Testis (tissue), 3 donors: ENCODE measurements around the gene SLC6A9. TPM values are rescaled to one million over a fixed set of nuclear protein-coding genes. Genes with fewer than 3 reads are reported as not detected.

Source experiments
- DNase-seq: peaks from one replicate; pipeline ENCODE4 v3.0.0-alpha.2; 2019
- H3K27ac ChIP-seq, 2 donors: fragments of 200-600 bp; sonication (generic); one replicate each; pipeline ENCODE4 v1.5.1; 2019
- H3K27me3 ChIP-seq: fragments of 200-600 bp; sonication (generic); one replicate; pipeline ENCODE4 v1.5.1; 2019
- H3K36me3 ChIP-seq: fragments of 200-600 bp; sonication (generic); one replicate; pipeline ENCODE4 v1.5.1; 2017; ENCODE audit warnings: low read depth; ENCODE audit errors: missing control alignments
- H3K4me1 ChIP-seq: fragments of 200-600 bp; sonication (generic); one replicate; pipeline ENCODE4 v1.5.1; 2019
- H3K4me3 ChIP-seq, 2 donors: fragments of 200-600 bp; sonication (generic); one replicate each; pipeline ENCODE4 v1.5.1; 2017 to 2019
- H3K9me3 ChIP-seq: fragments of 200-600 bp; sonication (generic); one replicate; pipeline ENCODE4 v1.5.1; 2017
- POLR2A ChIP-seq: fragments of 450-650 bp; IDR thresholded peaks from one replicate; pipeline ENCODE4 v1.6.1; 2017; ENCODE audit warnings: antibody characterized with exemption, mild to moderate bottlenecking, moderate library complexity
- WGBS, 2 donors: methylation state at CpG; one replicate each; pipeline ENCODE4 v1.1.5; 2018; 5-methylcytosine and 5-hydroxymethylcytosine counted together
- intact Hi-C: fragments of 100-400 bp; cut with DNase I; formaldehyde crosslinking; loops from one replicate; pipeline ENCODE4 v1.15.1; 2023; ENCODE audit warnings: low total_unique reads
- polyA plus RNA-seq: library from polyadenylated mRNA; stranded (reverse); fragments of 350-450 nt; fragmentation: Illumina TruSeq; extraction: RNeasy Lipid Tissue Mini Kit (QIAGEN cat#74804); gene quantifications from one replicate; pipeline ENCODE4 v1.2.3, GENCODE V29; 2014; ENCODE audit warnings: low read depth, low replicate concordance; ENCODE audit not compliant: insufficient read depth
- total RNA-seq, 2 donors: library from RNA; depleted of rRNA; stranded (reverse); fragments of >200 nt; gene quantifications; one replicate each; pipeline ENCODE4 v1.2.3, GENCODE V29; 2016
- TF ChIP-seq, protein P1 (sequence below), 3 experiments: fragments of 450-650 bp in 2 of 3; fragments of 200-600 bp in 1 of 3; sonication (generic) in 1 of 3; IDR thresholded peaks; one replicate each; pipeline ENCODE4 v1.5.1; 2016 to 2019; ENCODE audit warnings: antibody characterized with exemption in 3 of 3, mild to moderate bottlenecking in 2 of 3, moderate library complexity in 1 of 3

SLC6A9 gene
- total and polyA plus RNA-seq, 3 donors from 2014 or later, result 1.2 to 2.3 (median 1.7) TPM

DNA sequence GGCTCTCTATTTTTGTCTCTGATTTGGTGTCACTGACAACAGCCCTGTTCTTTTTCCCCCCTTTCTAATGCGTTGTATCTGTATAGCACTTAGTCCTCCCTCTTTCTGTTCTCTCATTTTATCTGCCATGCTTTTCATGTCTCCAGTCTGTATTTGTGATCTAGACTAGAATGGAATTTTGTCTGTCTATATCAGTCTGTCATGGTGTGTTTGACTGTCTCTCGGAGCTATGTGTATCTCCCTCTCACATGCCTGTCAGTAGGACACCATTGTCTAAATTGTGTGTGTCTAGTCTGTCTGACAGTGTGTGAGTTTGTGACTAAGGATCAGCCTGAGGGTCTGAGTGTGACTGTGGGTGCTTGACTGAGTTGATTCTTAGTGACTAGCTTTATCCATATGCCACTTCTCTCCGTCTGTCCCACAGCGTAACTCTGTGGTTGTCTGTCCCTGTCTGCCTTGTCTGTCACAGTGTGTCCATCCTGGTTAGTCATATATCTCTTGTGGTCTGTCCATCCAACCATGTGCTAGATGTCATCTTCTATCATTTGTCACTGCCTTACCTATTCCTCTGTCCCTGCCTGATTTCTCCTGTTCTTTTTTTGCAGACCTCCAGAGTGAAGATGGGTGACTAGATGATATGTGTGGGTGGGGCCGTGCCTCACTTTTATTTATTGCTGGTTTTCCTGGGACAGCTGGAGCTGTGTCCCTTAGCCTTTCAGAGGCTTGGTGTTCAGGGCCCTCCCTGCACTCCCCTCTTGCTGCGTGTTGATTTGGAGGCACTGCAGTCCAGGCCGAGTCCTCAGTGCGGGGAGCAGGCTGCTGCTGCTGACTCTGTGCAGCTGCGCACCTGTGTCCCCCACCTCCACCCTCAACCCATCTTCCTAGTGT lies 53.6 kb downstream of the SLC6A9 start:
- Histone ChIP-seq H3K27ac (no peak overlapping the region), H3K9me3 (no peaks in the 10 kb centered on the region), H3K4me1 (peaks cover 32% of the 10 kb centered on the region), H3K27me3 (no peaks in the 10 kb centered on the region), H3K4me3 (no peak overlapping the region), H3K36me3 (no peaks in the 10 kb centered on the region)
- TF ChIP-seq POLR2A, result no peak
- TF ChIP-seq, protein P1, sequence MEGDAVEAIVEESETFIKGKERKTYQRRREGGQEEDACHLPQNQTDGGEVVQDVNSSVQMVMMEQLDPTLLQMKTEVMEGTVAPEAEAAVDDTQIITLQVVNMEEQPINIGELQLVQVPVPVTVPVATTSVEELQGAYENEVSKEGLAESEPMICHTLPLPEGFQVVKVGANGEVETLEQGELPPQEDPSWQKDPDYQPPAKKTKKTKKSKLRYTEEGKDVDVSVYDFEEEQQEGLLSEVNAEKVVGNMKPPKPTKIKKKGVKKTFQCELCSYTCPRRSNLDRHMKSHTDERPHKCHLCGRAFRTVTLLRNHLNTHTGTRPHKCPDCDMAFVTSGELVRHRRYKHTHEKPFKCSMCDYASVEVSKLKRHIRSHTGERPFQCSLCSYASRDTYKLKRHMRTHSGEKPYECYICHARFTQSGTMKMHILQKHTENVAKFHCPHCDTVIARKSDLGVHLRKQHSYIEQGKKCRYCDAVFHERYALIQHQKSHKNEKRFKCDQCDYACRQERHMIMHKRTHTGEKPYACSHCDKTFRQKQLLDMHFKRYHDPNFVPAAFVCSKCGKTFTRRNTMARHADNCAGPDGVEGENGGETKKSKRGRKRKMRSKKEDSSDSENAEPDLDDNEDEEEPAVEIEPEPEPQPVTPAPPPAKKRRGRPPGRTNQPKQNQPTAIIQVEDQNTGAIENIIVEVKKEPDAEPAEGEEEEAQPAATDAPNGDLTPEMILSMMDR (IDR thresholded peaks at IDR 0.05), result no peak
- intact Hi-C loops, result no loop called here
- DNase-seq, result no peak
- 84 to 89% methylated on average over 9 of the region's 9 CpGs for WGBS, 2 donors

DNA sequence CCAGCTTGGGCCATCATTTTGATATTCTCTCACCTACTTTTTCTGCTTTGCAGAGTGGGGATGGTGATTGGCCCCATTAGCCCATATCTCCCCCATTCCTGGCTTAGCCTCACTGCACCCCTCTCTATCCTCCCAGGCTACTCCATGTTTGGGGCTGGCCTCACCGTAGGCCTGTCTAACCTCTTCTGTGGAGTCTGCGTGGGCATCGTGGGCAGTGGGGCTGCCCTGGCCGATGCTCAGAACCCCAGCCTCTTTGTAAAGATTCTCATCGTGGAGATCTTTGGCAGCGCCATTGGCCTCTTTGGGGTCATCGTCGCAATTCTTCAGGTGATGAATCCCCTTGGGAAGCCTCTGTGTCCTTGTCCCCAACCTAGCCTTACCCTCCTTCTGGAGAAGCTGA lies 54.4 kb downstream of the SLC6A9 start:
- no peak overlapping the region for H3K4me3 ChIP-seq
- TF ChIP-seq POLR2A, result no peak
- TF ChIP-seq, protein P1 (IDR thresholded peaks at IDR 0.05), result no peak
- 89 to 91% methylated on average over 7 to 8 of the region's 8 CpGs for WGBS, 2 donors
- H3K4me1 ChIP-seq, result peaks cover 32% of the 10 kb centered on the region
- H3K9me3 ChIP-seq, result no peaks in the 10 kb centered on the region
- no peak overlapping the region for H3K27ac ChIP-seq
- intact Hi-C loops, result no loop called here
- H3K27me3 ChIP-seq, result no peaks in the 10 kb centered on the region
- no peak for DNase-seq
- H3K36me3 ChIP-seq, result no peaks in the 10 kb centered on the region

DNA sequence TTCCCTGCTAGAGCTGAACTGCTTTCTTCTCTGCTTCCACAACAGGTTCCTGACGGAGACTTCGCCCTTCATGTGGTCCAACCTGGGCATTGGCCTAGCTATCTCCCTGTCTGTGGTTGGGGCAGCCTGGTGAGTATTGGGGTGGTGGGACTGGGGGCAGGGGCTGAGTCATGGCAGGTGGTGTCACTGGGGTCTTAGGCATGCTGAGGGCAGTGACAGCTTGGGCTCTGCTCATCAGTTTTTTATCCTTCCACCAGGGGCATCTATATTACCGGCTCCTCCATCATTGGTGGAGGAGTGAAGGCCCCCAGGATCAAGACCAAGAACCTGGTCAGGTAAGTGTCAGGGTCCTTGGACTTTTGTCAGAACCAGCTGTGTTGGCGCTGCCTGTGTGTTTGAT lies 55.2 kb downstream of the SLC6A9 start:
- Histone ChIP-seq H3K4me1 (peaks cover 33% of the 10 kb centered on the region), H3K36me3 (no peaks in the 10 kb centered on the region), H3K4me3 (peak overlapping the region; percentile 87 to 89), H3K27me3 (no peaks in the 10 kb centered on the region), H3K9me3 (no peaks in the 10 kb centered on the region), H3K27ac (no peak overlapping the region)
- WGBS, 2 donors, result 53 to 72% methylated on average over 4 of the region's 4 CpGs
- DNase-seq, result no peak
- TF ChIP-seq, protein P1 (IDR thresholded peaks at IDR 0.05), result no peak
- no peak for TF ChIP-seq POLR2A
- intact Hi-C loops, result no loop called here

DNA sequence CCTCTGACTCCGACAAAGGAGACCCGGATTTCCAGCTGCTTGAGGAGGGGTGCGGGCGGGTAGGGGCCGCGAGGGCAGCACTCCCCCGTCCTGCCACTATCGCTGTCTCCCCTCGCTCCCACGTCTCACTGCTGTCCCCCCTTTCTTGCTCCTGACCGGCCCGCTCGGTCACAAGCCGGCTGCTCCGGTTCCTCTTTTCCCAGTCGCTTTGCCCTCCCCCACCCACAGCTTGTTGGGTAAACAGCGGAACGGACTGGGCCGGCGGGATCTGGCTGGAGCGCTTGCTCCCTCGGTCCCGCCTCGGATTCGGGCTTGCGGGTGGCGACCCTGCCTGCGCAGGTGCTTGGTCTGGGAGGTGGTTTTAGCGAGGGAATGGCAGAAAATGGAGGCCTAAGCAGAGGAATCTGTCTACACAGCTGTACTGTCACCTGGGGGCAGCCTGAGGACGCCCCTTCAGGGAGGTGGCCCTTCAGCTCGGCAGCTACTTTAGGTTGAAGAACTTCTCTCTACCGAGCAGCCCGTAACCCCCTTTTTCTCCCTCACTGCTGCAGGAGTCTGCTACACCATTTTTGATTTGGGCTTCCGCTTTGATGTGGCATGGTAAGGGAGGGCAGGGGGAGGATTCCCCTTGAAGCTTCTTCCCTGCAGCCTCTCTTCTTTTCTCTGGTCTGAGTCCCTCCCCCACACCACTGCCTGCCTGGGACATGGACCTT lies 55.9 kb downstream of the SLC6A9 start:
- H3K27ac ChIP-seq, result peak overlapping the region; percentile 76 to 89
- no peaks in the 10 kb centered on the region for H3K27me3 ChIP-seq
- WGBS, 2 donors, result 1 to 3% methylated on average over 7 to 33 of the region's 34 CpGs
- TF ChIP-seq POLR2A, result no peak
- TF ChIP-seq, protein P1 (IDR thresholded peaks at IDR 0.05), result no peak
- DNase-seq, result peak; percentile 69
- peaks cover 37% of the 10 kb centered on the region for H3K4me1 ChIP-seq
- intact Hi-C loops, result no loop called here
- H3K9me3 ChIP-seq, result no peaks in the 10 kb centered on the region
- H3K4me3 ChIP-seq, result peak overlapping the region; percentile 87 to 89
- H3K36me3 ChIP-seq, result no peaks in the 10 kb centered on the region
